Left renal cortex interstitium (tissue), 4 donors: ENCODE results near the gene PRKN. TPM values are rescaled to one million over a fixed set of nuclear protein-coding genes. Genes with fewer than 3 reads are reported as not detected.

Source experiments
- DNase-seq, 4 donors: peaks; one replicate each; pipeline ENCODE4 v3.0.0-alpha.2; 2013; ENCODE audit warnings: low read depth in 4 of 4, low spot score in 2 of 4, missing footprints in 1 of 4
- polyA plus RNA-seq, 4 donors: library from polyadenylated mRNA; unstranded; fragments of 120-200 nt; gene quantifications; one replicate each; pipeline ENCODE4 v1.2.1, GENCODE V29; 2013; ENCODE audit not compliant: insufficient read length in 4 of 4

Gene PRKN
- polyA plus RNA-seq, 4 donors = 7.9 to 12.9 (median 9.1) TPM

DNA sequence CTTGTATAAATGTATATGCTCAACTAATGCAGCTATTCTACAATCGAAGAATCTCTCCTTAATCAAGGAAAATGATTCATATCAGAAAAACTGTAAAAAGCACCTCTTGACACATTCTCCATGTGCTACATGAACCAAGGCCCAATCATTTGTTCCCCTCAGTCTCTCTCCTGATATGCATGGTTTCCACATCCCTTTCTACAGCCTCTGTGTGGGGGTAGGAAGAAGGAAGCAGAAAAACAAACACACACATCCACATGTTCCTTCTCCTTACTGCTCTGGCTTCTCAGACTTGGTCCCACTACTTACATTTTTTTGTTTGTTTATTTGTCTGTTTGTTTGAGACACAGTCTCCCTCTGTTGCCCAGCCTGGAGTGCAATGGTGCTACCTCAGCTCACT lies 510.5 kb downstream of the PRKN start:
- no peak for DNase-seq

DNA sequence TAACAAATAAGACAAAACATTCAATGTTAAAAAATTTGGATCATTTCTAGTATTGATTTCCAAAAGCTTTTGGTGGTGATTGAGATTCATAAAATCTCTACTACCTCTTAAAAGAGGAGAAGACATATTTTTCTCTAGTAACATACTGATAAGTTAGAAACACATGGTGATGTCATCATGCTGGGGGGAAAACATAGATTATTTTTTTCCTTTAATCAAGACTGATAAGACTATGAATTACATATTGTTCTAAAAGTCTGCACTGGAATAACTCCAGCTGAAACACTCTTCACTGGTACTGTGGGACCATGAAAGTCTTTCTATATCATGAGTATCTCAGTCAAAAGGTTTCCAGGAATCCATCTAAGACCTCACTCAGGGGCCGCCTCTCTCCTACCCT lies 515.8 kb downstream of the PRKN start:
- no peak for DNase-seq

DNA sequence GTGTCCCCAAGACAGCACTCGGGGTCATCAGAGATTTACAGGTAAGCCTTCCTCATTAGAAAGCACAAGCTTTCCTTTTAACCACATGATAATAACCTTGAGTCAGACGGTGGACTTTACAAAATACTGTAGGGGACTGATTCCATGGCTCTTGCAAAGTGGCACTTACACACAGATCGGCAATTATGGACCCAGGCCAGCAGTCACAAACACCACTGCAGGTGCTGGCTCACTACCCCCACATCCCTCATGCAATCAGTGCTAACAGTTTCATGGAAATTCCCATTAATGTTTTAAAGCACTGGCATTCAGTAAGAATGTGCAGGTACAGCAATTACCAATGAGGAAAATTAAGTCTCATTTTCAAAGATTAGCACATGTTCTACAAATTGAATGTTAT lies 516.5 kb downstream of the PRKN start:
- DNase-seq = no peak

DNA sequence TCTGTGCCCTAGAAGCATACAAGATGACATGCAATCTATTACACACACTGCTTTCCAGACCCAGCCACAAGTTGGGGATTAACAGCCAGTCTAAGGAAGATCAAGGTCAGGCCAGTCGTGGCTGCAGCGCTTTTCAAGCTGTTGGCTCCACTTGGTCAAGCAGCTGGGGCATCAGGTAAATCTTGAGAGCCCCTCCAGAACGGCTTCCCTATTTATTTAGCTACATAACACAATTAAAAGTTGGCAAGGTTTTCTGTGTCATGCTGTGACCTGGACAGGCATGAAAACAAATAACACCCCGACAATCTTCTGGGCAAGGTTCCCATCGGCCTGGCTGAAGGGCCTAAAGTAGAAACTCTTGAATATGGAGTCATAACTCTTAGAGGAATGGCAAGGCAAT lies 524.3 kb downstream of the PRKN start:
- no peak for DNase-seq

DNA sequence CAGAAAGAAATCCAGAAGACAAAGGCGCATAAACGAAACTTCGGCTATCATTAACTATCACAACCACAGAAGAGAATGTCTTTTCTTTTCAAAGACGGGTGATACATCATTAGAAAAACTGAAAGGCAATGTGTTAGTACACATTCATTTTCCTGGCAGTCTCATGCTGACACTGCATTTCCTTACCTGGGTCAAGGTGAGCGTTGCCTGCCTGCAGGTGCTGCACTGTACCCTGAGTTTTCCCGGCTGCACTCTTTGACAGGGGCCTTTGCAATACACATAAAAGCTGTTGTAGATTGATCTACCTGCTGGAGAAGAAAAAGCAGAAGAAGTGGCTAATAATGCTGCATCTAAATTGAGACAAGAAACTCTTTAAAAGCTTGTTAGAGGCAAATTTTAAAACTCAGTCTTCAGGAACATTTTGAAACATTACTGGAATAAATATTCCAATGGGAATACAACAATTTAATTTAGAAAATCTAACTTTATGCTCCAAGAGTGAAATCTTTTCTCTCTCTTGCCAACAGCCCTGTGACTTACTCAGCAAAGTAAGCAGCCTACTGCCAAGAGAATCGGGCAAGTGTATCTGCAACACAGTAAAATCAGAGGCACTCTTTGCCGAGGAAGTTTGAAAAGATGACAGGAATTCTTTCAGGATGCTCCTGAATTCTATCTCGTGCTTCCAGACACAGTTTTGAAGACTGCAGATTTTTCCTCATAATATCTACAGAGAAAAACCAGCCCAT lies 526.4 kb downstream of the PRKN start:
- no peak for DNase-seq

DNA sequence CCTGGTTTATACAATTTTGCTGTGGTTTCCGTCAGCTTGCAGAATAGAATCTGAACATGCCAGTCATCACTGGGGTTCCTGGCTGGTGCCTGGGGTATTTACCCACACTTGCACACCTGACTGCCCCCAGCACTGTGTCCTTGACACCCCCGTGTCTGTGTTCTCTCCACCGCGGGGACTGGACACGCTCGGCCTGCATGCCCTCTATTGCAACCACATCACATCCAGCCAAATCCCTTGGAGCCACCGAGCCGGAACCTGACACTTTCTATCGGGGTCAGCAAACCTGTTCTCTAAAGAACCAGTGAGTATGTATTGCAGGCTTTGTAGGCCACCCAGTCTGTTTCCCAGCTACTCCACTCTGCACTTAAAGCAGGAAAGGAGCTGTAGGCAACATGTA lies 527.5 kb downstream of the PRKN start:
- no peak for DNase-seq

DNA sequence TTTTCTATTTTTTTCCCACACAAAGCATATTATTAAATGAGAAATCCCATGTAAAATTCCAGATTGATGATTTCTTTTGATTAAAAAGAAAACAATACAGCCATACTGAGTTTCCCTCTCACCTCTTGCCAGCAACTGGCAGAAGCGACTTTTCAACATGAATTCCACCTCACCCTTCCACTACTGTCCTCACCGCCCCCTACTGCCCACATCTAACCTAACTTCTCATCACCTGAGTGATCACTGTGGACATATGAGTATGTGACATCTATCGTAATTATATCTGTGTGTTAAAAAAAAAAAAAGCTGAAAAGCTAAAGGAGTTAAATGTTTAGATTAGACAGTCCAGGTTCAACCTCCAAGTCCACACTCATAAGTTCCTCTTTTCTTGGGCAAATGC lies 528.6 kb downstream of the PRKN start:
- DNase-seq = no peak

DNA sequence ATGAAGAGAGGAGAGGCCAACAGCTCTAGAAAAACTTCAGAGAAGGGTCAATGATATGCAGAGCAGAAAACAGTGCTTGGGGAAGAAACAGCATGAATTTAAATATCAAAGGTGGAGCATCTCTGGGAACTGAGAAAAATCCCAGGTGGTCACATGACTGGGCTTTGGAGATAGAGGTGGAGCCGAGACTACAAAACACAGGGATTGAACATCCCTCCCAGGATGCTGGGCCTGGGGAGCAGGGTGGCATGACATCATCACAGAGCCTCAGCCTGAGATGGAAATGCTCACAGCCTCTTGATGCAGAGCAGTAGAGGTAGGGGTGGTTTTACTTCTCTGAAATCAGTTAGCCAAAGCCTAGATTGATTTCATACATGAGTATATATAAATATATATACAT lies 529.5 kb downstream of the PRKN start:
- DNase-seq = no peak

DNA sequence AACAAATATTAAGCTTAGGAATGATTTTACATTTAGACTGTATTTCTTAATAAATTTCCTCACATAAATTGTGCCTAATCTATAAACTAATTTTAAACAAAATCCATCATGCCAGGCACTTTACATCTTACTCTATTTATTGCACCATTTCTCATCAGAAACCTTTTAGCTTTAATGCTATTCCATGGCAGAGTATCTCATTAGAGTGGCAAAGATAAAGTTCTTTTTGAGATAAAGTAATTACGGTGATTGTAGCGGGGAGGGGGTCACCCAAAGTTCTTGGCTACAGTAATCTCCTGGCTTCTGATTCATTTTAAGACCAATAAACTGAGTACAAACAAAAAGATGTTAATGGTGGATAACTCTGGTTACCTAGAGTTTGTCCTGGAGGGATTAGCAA lies 532.1 kb downstream of the PRKN start:
- no peak for DNase-seq

DNA sequence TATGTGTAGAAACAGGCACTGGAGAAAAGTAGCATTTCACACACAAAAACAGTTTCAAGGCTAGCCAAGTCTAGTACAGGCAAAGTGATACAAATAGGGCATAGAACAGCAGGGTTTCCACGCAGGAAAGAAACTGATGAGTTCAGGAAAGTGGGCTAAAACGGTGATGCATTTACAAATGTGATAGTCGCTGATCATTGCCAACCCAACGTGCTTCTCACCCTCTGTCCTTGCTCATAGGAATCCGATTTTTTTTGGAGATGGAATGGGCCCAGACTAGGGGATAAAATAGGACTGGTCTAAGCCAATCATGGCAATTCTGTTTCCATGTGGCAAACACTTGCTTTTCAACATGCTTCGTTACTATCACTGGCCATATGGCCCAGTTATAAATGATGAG lies 536.6 kb downstream of the PRKN start:
- DNase-seq = no peak

DNA sequence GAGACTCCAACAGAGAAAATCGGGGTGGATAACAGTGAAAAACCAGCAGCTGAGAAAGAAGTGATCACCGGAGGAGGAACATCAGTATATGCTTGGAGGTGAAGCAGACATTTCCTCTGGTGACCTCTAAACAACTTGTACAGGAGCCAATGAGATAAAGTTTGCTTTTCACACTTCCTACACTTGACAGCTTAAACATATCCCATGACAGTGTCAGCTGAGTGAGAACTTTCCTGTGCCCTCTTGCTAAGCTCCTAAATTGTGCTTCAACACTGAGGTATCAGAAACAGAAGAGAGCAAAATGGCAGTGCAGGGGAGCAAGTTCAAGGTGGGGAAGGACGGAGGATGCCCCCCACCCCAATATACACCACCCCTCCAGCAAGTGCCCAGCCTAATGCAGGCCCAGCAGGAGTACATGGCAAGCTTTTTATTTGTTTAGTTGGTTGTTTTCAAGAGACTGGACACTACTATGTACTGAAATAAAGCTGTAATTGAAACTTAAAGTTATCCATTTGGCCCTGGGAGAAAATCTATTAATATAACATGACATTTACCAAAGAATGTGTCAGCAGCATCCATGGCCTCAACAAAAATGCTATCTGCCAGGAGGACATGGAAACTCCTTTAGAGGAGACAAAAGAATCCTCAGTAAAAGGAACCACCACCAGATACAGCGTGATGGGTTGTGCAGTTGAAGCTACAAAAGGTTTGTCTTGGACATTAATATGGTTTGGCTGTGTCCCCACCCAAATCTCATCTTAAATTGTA lies 540.2 kb downstream of the PRKN start:
- DNase-seq = no peak

DNA sequence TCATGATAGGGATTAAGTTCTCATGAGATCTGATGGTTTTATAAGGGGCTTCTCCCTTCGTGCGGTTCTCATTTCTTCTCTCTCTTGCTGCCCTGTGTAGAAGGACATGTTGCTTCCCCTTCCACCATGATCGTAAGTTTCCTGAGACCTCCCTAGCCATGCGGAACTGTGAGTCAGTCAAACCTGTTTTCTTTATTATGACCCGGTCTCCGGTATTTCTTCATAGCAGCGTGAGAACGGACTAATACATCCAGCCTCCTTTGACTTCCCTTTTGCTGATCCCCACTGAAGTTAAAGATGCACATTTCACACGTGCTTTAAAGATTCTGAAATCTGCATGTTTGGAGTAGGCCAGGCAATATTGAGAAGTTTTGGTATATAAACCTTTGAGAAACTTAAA lies 543.1 kb downstream of the PRKN start:
- DNase-seq = no peak

DNA sequence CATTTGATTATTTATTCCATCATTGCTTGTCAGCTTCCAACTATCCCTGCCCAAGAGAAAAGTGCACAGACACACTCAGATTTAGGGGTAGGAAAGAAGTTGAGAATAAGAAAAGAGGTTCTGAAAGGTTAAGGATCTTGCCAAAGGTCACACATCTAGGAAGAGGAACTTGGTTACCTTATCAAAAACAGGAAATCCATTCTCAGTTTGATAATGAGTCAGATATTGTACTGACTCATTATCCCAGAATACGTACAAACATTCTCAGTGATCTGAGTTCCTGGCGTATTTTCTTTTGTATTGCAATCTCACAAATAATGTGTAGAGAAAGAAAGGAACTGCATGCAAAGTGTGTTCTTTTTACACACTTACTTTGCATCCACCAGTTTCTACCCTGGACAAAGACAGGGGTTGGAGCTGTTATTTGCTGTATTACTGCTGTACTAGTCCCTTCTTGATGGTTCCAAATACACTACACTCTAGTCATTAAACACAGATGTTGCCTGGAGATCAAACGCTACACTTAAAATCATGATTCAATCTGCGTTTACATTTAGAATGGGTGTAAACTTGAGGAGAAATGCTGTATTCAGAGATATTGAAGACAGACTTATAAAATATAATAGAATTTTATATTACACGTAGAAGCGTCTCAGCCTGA lies 545.7 kb downstream of the PRKN start:
- no peak for DNase-seq

DNA sequence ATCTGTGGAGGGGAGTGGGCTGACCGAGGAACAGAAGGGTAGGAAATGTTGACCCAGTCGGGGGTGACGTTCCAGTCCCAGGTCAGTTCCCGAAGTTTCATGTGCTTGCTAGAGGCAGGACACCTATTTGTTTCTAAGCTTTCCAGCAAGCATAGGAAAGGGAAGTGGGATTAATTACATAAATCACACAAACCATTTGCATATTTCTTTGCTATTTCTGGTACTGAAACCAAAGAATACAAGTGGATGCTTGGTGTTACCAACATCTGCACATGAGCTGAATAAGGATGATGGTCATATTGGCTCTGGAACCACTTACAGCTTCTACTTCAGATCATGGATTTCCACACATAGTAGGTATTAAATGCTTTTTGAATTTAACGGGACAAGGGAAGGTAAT lies 546.5 kb downstream of the PRKN start:
- no peak for DNase-seq

DNA sequence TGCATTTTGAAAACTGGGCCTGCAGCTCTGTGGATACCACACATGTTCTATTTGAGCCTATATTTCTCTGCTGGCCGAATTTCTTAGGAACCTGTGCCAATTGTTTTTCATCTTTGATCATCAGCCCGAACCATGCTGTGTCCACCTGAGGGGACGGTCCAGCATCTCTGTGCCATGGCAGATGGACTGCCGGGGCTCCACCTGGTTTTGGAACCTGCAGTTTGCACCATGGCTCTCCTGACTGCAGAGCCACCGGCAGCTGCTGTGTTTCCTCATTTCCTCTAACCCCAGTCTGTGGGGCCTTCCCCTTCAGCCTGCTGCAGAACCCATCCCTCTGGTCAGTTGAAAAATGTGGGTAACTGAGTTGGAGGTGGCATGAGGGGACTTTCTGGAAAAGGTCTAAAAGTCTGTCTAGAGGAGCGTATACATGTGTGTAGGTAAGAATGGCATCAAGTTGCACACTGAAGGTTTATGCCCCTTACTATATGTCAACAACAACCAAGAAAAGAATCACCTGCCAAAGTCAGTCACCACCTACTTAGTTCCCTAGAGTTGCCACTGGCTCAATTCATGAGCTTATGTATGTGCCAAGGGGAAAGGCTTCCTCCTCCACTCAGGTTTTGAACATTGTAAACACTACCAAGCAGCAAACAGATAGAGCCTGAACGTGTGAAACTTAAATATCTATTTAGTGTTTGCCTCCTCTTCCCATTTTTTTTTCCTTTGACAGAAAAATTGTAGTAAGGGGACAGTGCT lies 548.2 kb downstream of the PRKN start:
- DNase-seq = no peak

DNA sequence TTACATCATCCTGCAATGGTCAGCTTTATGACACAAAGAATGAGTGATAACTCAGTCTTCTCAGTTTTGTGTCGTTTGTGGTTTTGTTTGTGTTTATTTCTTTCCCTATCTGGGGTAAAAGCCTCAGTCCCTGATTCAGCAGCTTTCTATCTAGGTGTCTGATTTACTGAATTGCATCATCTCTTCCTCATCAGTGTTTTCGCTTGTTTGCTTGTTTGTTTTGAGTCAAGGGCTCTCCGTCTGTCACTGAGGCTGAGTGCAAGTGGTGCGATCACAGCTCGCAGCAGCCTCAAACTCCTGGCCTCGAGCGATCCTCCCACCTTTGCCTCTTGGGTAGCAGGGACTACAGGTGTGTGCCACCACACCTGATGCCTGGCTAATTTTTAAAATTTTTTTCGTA lies 548.9 kb downstream of the PRKN start:
- no peak for DNase-seq

DNA sequence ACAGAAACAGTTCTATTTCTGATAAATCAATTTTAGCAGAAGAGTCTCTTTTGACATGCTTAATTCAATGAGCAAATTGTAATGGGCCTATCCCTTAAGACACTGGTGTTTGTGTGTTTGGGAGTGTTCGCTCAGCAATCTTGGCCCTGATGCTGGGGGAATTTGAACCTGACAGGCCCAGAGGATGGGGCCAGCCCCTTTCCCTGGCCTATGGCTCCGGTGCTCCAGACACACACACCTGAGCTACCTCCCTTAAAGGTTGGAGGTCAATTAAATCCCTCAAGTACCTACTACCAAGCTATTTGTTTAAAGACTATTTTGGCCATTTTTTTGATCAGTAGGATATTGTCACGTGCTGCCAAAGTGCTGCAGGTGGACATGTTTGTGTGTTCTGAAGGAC lies 549.3 kb downstream of the PRKN start:
- DNase-seq = no peak

DNA sequence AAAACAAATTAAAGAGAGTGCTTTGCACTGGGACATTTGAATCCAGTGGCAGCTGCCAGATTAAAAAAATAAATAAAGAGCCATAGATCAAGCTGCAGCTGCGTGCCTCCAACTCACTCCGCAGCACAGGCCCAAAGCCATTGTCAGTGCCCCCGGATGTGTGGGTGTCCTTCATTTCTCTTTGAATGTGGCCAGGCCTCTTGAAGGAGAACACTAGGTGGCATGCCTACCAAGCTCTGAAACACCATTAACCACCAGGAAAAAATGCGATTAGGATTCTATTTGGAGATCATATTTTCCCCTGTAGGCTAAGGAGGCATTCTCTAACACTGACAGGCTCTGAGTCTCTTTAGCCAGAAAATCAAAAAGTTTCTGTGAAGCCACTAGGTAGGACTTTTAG lies 549.8 kb downstream of the PRKN start:
- DNase-seq = no peak

DNA sequence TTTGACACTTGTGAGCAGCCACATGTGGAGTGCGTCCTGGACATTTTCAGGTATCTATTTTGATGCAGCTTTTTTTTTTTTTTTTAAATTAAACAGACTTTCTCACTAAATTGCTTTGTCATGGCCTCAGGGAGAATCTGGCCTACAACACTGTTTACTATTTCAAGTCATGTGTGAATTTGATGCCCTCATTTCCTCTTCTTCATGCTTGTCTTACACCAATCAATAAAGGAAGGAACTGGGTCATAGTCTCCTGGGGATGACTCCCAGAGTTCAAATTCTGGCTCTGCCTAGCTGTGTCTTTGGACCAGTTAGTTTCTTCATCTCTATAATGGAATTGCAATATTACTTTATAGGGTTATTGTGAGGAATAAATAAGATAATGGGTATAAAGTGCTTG lies 554.1 kb downstream of the PRKN start:
- no peak for DNase-seq

DNA sequence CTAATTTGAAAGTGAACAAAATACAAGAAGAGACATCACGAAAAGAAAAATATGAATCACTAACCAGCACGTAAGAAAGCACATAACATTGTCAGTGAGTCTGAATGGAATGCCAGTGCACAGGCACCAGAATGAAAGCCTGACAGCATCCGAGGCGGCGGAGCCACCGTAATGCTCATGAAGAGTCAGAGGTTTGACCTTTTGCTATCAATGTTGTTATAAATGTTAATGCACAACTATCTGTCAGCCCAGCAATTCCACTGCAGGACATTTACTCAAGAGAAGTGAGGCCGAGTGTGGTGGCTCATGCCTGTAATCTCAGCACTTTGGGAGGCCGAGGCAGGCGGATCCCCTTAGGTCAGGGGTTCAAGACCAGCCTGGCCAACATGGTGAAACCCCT lies 562.1 kb downstream of the PRKN start:
- no peak for DNase-seq

DNA sequence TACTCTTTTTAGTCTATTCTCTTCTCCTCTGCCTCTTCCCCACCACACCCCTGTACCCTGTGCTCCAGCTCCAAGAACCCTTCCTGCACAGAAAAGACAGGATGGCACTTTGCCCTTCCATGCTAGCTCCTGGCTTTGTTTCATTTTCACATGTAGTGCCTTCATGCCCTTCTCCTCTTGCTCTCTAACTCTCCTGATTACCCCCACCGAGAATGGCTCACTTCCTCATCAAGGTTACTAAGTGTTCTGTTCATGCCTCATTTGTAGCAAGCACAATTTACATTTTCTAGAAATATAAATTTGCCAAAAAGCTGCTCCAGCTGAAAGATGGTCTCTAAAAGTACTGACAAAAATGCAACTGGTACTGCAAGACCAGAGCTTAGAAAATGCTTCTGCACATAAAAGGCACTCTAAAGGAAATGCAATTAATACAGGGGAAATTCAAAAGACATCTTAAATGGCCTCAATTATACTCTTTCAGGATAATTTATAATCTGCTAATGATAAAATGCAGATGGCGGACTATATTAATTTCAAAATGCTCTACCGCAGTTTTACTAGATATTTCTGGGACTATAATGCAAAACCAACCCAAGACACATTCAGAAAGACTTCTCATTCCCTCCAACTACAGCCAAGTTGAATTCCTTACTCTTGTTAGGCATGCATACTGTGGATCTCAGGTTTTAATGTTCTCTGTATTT lies 570.2 kb downstream of the PRKN start:
- DNase-seq = no peak
